Activated naive CD4-positive, alpha-beta T cell treated with anti-CD3 and anti-CD28 coated beads, Interleukin-2, amount 50 U/mL, for 16 hours (primary cell): ENCODE measurements around the gene GPX7.

Experiments
- DNase-seq: peaks from one replicate; pipeline ENCODE4 v3.0.0-alpha.2; 2020

GPX7 gene

DNA sequence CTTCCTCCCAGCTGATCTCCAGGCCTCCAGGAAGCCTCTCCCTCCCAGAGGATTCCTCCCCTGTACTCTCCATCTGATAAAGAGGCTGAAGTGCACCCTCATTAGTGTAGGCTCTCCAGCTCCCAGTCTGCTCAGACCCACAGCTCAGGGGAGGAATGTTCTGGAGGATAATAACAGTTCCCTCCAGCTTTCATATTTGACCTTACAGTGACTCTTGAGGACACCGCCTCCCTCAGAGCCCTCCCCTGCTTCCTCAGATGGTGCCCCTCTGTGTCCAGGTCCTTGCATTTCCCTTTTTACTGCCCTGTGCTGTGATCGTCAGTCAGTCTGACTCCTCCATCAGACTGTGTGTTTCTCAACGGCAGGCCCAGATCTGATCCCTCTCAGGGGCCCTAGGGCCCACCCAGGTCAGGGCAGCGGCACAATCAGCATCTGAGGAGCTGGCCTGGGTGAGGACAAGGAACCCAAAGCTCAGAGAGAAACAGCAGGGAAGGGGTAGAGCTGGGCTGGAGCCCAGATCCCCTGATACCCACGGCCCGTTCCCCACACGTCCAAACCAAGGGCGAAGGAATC, 29.7 kb downstream of the GPX7 start:
- no peak for DNase-seq

GRCh38 chr1:52632732-52633290, 30.6 kb downstream of the GPX7 start, which contains the start of gene SHISAL2A:
Gene SHISAL2A, plus strand, starts transcription at chr1:52633168. Its CDS starts 326 bp downstream, at chr1:52633494.
- DNase-seq, result peak; percentile 75

- peak; percentile 52 for DNase-seq
Observed at GRCh38 chr1:52633291-52633754, 31.2 kb downstream of the GPX7 start.

DNA sequence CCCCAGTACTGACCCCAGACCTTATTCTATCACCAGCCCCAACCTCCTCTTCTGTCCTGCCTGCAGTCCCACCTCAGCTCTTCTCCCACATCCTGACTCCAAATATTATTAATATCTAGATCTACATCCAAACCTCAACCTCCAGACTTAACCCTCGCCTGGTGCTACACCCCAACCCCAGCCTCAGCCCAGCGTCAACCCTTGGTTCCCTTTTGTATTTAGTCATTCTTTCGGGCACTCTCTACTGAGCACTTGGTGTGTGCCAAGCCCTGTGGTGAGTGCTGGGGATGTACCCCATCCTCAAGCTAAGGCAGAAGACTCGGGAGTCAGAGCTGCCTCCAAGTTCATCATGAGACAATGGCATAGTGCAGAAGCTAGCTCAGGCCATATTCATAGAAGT, 31.9 kb downstream of the GPX7 start:
- DNase-seq, result peak; percentile 13

DNA sequence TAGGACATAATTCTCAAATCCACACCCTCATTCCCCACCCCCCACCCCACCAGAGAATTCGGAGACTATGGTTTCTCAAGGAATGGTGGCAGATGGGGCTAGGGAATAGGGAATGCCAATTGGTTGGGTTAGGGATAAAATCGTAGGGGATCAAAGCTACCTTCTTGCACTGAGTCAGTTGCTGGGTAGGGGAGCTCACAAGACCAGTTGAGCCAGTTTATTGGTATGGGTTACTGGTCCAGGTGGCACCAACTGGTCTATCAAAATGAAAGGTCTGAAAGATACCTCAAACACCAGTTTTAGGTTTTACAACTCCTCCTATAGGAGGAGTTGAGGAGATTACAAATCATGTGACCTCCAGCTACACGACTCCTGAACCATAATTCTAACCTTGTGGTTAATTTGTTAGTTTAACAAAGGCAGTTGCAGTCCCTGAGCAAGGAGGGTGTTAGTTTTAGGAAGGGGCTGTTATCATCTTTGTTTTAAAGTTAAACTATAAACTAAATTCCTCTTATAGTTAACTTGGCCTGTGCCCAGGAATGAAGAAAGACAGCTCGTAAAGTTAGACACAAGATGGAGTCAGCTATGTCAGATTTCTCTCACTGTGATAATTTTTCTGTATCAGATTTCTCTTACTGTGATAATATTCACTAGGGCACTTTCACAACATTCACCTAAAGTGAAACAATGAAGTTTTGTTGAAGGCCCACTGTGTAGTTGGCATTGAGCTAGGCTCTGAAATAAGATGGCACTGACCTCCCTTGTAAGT, 33.3 kb downstream of the GPX7 start:
- no peak for DNase-seq

DNA sequence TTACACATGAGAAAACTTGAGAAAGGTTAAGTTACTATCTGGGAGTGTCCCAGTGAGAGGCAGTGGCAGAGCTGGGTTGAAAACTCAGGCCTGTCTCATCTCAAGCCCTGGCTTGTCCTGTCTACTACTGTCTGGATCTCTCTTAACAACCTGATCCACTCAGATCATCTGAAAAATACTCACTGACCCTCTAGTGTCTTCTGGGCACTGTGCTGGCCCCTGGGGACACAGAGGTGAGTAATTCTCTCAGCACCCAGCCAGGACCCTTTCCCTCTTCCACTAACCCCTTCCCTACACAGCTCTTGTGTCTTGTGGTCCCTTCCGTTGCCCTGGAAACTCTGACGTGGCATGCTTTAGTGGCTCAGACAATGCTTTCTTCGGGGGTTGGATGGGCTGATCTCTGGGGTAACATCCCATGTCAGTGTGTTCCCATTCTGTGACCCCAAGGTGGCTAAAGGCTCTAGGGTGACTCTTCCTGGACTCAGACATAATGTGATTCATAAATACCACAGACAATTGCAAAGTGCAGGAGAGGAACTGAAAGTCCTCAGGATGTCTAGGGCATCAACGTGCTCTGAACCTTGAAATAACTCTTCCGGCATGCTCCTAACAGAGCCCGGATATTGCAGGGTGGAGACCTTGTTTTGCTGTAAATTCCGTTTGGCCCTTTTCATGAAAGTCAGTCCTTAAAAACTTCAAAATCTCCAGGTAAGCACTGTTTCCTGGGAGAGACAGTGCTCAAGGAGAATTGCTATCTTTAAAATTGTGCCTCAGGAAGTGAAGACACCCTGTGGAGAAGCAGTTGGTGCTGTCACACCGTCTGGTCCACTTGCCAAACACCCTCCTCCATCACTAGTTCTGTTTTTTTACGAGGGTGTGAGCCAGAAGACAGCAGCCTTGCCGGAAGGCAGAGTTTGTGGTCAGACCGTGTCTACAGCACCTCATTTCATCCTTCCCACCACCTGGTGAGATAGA, 34.8 kb downstream of the GPX7 start:
- DNase-seq, result peak; percentile 54

- no peak for DNase-seq
Observed at GRCh38 chr1:52637946-52638345, 35.8 kb downstream of the GPX7 start.

GRCh38 chr1:52640697-52641096, 38.5 kb downstream of the GPX7 start:
- no peak for DNase-seq

DNA sequence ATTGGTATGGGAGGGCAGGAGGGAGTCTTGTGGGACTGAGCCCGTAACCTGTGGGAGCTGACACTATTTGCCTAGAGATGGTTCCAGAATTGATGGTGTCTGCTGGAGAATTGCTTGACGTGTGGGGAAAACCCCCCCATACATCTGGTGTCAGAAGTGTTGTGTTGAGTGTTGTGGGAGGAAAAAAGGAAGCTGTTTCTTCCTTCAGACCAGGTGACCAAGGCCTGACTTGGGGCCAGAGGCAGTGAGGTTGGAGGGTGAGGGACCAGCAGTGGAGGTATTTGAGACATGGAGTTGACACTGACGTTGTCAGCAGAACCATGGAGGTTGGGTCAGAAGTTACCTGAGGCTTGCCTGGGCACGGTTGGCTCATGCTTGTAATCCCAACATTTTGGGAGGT, 39.1 kb downstream of the GPX7 start:
- no peak for DNase-seq

GRCh38 chr1:52645261-52645660, 43.1 kb downstream of the GPX7 start:
- no peak for DNase-seq

DNA sequence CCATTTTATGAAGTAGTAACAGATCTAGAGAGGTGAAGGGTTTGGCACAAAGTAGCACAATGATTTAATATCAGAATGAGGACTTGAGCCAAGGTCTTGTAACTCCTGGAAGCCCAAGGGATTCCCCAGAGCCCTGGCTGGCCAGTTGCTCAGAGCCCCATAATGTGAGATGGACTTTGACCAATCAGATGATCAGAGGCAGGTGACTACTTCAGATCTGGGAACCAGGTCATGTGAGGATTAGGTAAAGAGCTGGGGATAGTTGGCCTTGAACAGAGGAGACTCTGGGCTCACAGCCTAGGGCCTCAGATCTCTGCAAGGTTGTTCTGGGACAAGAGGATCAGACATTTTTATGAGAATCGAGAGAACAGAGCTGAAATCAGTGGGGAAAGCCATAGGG, 49.7 kb downstream of the GPX7 start:
- DNase-seq, result no peak

DNA sequence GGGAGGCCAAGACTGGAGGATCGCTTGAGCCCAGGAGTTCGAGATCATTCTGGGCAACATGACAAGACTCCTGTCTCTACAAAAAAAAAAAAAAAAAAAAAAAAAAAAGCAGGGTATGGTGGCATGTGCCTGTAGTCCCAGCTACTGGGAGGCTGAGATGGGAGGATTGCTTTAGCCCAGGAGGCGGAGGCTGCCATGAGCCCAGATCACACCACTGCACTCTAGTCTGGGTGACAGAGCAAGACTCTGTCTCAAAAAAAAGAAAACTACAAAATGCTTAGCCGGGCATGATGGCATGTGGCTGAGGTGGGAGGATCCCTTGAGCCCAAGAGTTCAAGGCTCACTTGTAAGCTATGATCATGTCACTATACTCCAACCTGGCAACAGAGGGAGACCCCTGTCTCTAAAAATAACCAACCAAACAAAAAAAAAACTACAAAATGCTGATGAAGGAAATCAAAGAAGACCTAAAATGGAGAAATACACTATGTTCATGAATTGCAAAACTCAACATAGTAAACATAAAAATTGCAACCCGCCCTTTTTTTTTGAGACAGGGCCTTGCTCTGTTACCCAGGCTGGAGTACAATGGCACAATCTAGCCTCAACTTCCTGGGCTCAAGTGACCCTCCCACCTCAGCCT, 51.2 kb downstream of the GPX7 start:
- DNase-seq, result no peak

- DNase-seq, result no peak
Observed at GRCh38 chr1:52654063-52654462, 51.9 kb downstream of the GPX7 start.

- DNase-seq, result no peak
Observed at GRCh38 chr1:52657702-52658101, 55.5 kb downstream of the GPX7 start.
